Upper lobe of right lung (tissue), 1 donor: ENCODE data around the gene GAL. TPM values are rescaled to one million over a fixed set of nuclear protein-coding genes. Genes with fewer than 3 reads are reported as not detected.

Source experiments
- ATAC-seq: fragments of 200-7000 bp; cut with Tn5 transposase; one replicate; pipeline ENCODE4 v1.9.1; 2020; ENCODE audit warnings: mild to moderate bottlenecking, moderate library complexity
- DNase-seq: peaks from one replicate; pipeline ENCODE4 v3.0.0-alpha.2; 2020
- H3K27ac ChIP-seq: fragments of 200-600 bp; one replicate; pipeline ENCODE4 v1.8.0; 2022
- H3K27me3 ChIP-seq: fragments of 200-600 bp; one replicate; pipeline ENCODE4 v1.8.0; 2022; ENCODE audit warnings: mild to moderate bottlenecking
- H3K36me3 ChIP-seq: fragments of 200-600 bp; one replicate; pipeline ENCODE4 v1.8.0; 2022
- H3K4me1 ChIP-seq: fragments of 200-600 bp; one replicate; pipeline ENCODE4 v1.8.0; 2022
- H3K4me3 ChIP-seq: fragments of 200-600 bp; one replicate; pipeline ENCODE4 v1.8.0; 2022; ENCODE audit warnings: mild to moderate bottlenecking
- H3K9me3 ChIP-seq: fragments of 200-600 bp; one replicate; pipeline ENCODE4 v1.8.0; 2022
- intact Hi-C: fragments of 100-400 bp; cut with DNase I; formaldehyde crosslinking; loops from one replicate; pipeline ENCODE4 v1.11.0; 2022
- total RNA-seq: library from RNA; stranded (reverse); fragmentation: NEBNext Ultra II Directional; extraction: Animal tissue kit (Norgen Biotek cat#: 25700); gene quantifications from one replicate; pipeline ENCODE4 v1.2.1, GENCODE V29; 2021
- TF ChIP-seq, protein P1 (sequence below): fragments of 200-600 bp; IDR thresholded peaks from one replicate; pipeline ENCODE4 v1.8.0; 2022; ENCODE audit warnings: antibody characterized with exemption
- donor health status: DM: no; HTN: yes; CAD: no; lungs with severe emphysema.

Gene GAL
- total RNA-seq, 1 donor from 2014 or later = not detected

- H3K27ac ChIP-seq = no peak overlapping the region
- H3K9me3 ChIP-seq = peaks cover 9% of the 10 kb centered on the region
- ATAC-seq (no peak), DNase-seq (no peak)
- no peaks in the 10 kb centered on the region for H3K36me3 ChIP-seq
- H3K4me1 ChIP-seq = no peaks in the 10 kb centered on the region
- intact Hi-C loops = no loop called here
- TF ChIP-seq, protein P1, sequence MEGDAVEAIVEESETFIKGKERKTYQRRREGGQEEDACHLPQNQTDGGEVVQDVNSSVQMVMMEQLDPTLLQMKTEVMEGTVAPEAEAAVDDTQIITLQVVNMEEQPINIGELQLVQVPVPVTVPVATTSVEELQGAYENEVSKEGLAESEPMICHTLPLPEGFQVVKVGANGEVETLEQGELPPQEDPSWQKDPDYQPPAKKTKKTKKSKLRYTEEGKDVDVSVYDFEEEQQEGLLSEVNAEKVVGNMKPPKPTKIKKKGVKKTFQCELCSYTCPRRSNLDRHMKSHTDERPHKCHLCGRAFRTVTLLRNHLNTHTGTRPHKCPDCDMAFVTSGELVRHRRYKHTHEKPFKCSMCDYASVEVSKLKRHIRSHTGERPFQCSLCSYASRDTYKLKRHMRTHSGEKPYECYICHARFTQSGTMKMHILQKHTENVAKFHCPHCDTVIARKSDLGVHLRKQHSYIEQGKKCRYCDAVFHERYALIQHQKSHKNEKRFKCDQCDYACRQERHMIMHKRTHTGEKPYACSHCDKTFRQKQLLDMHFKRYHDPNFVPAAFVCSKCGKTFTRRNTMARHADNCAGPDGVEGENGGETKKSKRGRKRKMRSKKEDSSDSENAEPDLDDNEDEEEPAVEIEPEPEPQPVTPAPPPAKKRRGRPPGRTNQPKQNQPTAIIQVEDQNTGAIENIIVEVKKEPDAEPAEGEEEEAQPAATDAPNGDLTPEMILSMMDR = no peak
- peaks cover 19% of the 10 kb centered on the region for H3K27me3 ChIP-seq
- H3K4me3 ChIP-seq = no peak overlapping the region
Observed at GRCh38 chr11:68646832-68647231, 37.5 kb upstream of the GAL start.

- intact Hi-C loops = no loop called here
- no peak for DNase-seq
- H3K27me3 ChIP-seq = peaks cover 29% of the 10 kb centered on the region
Observed at GRCh38 chr11:68649851-68650555, 34.3 kb upstream of the GAL start.

GRCh38 chr11:68650801-68651200 lies 33.5 kb upstream of the GAL start:
- ATAC-seq = no peak
- Histone ChIP-seq H3K27me3 (peaks cover 29% of the 10 kb centered on the region), H3K4me1 (no peaks in the 10 kb centered on the region), H3K9me3 (peaks cover 9% of the 10 kb centered on the region), H3K4me3 (no peak overlapping the region), H3K27ac (no peak overlapping the region), H3K36me3 (no peaks in the 10 kb centered on the region)
- intact Hi-C loops = no loop called here
- TF ChIP-seq, protein P1 = no peak
- DNase-seq = no peak

More at GRCh38 chr11:68649851-68650555, 34.3 kb upstream of the GAL start:
- no peaks in the 10 kb centered on the region for H3K36me3 ChIP-seq
- no peak for ATAC-seq
- H3K4me3 ChIP-seq = no peak overlapping the region
- H3K4me1 ChIP-seq = no peaks in the 10 kb centered on the region
- peaks cover 9% of the 10 kb centered on the region for H3K9me3 ChIP-seq
- H3K27ac ChIP-seq = no peak overlapping the region
- TF ChIP-seq, protein P1 = no peak

GRCh38 chr11:68651208-68651984 lies 32.9 kb upstream of the GAL start:
- TF ChIP-seq, protein P1 = no peak
- H3K9me3 ChIP-seq = peaks cover 5% of the 10 kb centered on the region
- no peaks in the 10 kb centered on the region for H3K36me3 ChIP-seq
- intact Hi-C loops = no loop called here
- no peak overlapping the region for H3K27ac ChIP-seq
- H3K4me3 ChIP-seq = no peak overlapping the region
- peaks cover 29% of the 10 kb centered on the region for H3K27me3 ChIP-seq
- no peak for DNase-seq
- ATAC-seq = no peak
- no peaks in the 10 kb centered on the region for H3K4me1 ChIP-seq

DNA sequence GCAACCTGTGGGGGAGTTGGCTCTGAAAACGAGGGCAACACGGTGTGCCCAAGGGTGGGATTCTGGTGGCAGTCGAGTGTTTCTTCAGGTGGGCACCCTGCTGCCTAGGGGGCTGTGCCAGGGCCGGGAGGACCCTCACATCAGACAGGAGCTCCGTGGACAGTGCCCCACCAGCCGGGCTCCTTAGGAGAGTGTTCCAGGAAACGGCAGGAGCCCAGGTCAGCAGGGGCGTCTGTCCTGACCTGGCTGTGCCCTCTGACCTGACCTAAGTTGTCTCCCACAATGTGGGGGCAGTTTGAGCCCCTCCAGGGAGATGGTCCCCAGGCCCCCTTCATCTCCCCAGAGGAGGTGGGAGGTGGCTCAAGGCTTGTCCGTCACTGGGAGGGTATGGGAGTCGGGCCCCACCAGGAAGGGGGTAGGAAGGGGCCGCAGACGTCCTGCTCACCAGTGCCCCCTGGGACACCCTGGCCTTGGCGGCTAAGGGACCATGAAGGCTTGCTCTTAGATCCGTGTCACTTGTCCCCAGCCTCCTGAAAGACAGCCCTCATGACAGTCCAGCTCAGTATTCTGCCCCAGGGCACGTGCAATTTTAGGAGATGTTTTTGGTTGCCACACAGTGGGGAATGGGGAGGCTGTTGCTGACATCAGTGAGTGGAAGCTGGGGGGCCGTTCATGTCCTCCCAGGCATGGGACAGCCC lies 32.2 kb upstream of the GAL start:
- DNase-seq = no peak
- TF ChIP-seq, protein P1 = no peak
- no peak overlapping the region for H3K27ac ChIP-seq
- no peak for ATAC-seq
- H3K27me3 ChIP-seq = peaks cover 29% of the 10 kb centered on the region
- H3K4me3 ChIP-seq = no peak overlapping the region
- no peaks in the 10 kb centered on the region for H3K36me3 ChIP-seq
- H3K9me3 ChIP-seq = no peaks in the 10 kb centered on the region
- intact Hi-C loops = no loop called here
- H3K4me1 ChIP-seq = no peaks in the 10 kb centered on the region
